Stomach (tissue), 4 donors: ENCODE data around the gene TNNC1.

Experiments
- EP300 ChIP-seq: sonication (generic); formaldehyde crosslinking; IDR thresholded peaks from one replicate; pipeline ENCODE4 v1.6.1; 2017; ENCODE audit warnings: antibody characterized with exemption
- POLR2A ChIP-seq, 4 donors: fragments of 450-650 bp; IDR thresholded peaks; one replicate each; pipeline ENCODE4 v1.6.1; 2016; ENCODE audit warnings: antibody characterized with exemption in 4 of 4, control low read depth in 2 of 4, mild to moderate bottlenecking in 1 of 4, moderate library complexity in 1 of 4
- POLR2AphosphoS5 ChIP-seq, 3 donors: sonication (generic); formaldehyde crosslinking; IDR thresholded peaks; one replicate each; pipeline ENCODE4 v1.6.1; 2016; ENCODE audit warnings: antibody characterized with exemption in 3 of 3

- TF ChIP-seq EP300 = no peak
- no peak for TF ChIP-seq POLR2AphosphoS5 (IDR thresholded peaks at IDR 0.05)
- TF ChIP-seq POLR2A (IDR thresholded peaks at IDR 0.05) = no peak
These were observed 29.9 kb upstream of the TNNC1 start for GRCh38 chr3:52483577-52484381.
